K562 treated with DMSO at 1 percent for 24 hours (cell line): ENCODE data around the gene NOL4L. TPM values are rescaled to one million over a fixed set of nuclear protein-coding genes. Genes with fewer than 3 reads are reported as not detected.

Experiments
- total RNA-seq: library from RNA; unstranded; fragments of 300-600 nt; gene quantifications from 2 replicates; pipeline ENCODE4 v1.2.3, GENCODE V29; 2022; ENCODE audit warnings: low read depth; ENCODE audit not compliant: insufficient read depth

NOL4L gene, protein sequence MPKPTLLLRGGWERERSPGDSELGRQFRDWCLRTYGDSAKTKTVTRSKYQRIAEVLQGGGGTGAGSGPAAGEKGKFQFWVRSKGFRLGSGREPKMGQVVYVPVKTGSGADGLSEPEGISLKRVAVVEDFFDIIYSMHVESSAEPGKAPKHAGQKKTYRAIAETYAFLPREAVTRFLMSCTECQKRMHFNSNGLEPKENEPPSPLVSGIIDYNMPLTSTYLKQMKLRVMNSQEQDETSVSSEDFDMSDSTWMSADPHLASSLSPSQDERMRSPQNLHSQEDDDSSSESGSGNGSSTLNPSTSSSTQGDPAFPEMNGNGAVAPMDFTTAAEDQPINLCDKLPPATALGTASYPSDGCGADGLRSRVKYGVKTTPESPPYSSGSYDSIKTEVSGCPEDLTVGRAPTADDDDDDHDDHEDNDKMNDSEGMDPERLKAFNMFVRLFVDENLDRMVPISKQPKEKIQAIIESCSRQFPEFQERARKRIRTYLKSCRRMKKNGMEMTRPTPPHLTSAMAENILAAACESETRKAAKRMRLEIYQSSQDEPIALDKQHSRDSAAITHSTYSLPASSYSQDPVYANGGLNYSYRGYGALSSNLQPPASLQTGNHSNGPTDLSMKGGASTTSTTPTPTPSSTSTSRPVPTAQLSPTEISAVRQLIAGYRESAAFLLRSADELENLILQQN
- 13.7 and 21.7 TPM in 2 replicates for total RNA-seq

DNA sequence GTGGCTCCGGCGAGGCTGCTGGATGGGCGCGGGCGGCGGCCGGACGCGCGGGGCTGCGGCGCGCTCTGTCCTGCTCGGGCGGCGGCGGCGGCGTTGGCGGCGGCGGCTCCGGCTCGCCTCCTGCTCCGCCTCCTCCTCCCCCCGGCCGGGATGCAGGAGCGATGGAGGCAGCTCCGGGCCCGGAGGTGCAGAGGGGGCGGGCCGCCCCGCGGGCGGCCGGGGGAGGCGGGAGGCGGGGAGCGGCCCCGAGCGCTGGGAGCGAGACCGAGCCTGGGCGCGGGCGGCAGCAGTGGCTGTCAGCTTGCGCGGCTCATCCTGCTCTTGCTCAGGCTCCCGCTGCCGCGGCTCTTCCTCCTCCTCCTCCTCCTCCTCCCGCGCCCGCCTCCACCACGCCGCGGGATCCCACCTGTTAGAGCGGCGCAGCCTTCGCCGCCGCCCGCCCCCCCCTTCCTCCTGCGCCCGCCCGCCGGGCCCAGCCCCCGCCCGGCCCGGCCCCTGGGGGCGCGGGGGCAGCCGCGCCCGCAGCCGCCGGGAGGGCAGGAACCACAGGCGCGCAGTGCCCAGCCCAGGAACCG lies at the start of gene NOL4L:
NOL4L (minus strand) TSS at position 323 of the 575 bp plus-strand sequence. CDS start 443 bp downstream, outside the sequence.

Other genes with a start within 250 kb of the NOL4L start
- 46.7 and 53.8 TPM in 2 replicates for gene ASXL1, start 227.0 kb downstream of the NOL4L start, total RNA-seq
- 0.29 and 0.57 TPM in 2 replicates for gene C20orf203, start 88.6 kb upstream of the NOL4L start, total RNA-seq
- gene COMMD7, start 158.1 kb upstream of the NOL4L start, total RNA-seq, result 73.2 and 78.4 TPM in 2 replicates
- gene DNMT3B, start 177.1 kb upstream of the NOL4L start, total RNA-seq, result 29.0 and 29.2 TPM in 2 replicates
- gene MAPRE1, start 234.6 kb upstream of the NOL4L start, total RNA-seq, result 89.0 and 108 TPM in 2 replicates